ENCODE results near the gene IFNAR1.

IFNAR1 gene

DNA sequence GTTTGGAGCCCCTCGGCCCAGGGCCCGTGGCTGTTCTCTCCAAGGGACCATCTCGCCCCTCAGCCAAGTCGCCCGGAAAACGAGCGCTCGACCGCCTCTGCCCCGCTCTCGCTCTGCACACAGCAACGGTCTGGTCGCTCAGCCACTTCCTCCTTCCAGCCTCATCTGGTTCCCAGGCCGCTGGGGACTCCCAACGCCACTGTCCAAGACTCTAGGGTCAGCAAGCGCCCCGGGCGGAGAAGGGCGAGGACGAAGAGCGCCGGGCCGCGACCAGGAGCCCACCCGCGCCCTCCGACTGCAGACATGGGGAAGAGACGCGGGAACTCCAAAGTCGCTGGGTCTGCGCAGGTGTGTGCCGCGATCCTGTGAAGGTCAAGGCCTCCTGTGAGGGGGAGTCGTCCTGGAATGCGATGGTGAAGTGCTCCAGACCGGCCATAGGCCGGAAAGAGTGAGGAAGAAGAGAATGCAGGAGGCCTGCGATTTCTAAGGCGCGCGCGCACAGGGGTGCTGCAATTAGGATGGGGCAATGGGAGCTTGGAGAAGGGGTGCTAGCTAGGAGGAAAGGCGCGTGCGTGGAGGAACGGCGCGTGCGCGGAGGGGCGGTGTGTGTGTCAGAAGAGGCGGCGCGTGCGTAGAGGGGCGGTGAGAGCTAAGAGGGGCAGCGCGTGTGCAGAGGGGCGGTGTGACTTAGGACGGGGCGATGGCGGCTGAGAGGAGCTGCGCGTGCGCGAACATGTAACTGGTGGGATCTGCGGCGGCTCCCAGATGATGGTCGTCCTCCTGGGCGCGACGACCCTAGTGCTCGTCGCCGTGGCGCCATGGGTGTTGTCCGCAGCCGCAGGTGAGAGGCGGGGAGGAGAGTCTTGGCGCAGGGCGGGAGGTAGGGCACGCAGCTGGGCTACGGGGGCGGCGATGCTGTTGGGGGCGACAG lies at the start of gene IFNAR1:
Gene IFNAR1, plus strand, starts transcription at position 680 of the 931 bp plus-strand sequence. Its CDS starts 86 bp downstream, at position 766.
- in situ Hi-C loops (cut with HindIII; ENCODE audit: low sequenced_read_pairs): no loop called here

DNA sequence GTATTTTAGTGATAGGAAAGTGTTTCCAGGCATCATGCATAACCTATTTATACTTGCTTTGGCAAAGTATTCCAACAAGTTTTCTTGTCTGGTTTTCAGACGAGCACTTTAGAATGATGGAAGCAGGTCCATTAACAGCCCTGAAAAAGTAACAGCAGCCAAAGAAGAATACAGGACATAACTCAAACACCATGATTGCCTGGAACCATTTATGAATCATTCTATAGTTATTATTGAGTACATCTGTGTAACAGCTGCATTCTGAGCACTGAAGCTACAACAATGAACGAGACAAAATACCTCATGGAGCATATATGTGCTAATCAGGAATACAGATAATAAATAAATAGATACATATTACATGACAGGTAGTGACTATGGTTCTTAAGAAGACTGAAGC lies 46.0 kb upstream of the IFNAR1 start:
- in situ Hi-C loops (cut with HindIII; ENCODE audit: low sequenced_read_pairs): loop anchor here (5.0 kb wide), 1 partner anchor 34 kb away; no protein-coding TSS in a partner anchor

DNA sequence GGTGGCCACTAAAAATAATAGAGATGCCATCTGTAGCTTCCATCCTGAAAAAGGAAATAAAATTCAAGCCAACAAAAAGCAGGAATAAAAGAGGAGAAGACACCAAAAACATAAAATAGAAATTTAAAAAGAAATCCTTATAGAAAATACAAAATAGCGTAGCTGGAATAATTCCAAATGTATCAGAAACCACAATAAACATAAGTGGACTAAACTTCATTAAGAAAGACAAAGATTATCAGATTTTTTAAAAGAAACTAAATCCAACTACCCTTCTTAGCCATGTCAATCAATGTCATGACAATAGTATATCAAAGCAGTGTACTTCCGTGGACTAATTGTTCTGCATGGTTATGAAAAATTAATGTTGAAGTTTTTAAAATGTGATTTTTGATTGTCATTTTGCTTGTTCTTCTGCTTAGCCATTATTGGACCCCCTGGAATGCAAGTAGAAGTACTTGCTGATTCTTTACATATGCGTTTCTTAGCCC lies 45.4 kb upstream of the IFNAR1 start:
- in situ Hi-C loops (cut with HindIII; ENCODE audit: low sequenced_read_pairs): loop anchor here (5.0 kb wide), 1 partner anchor 33 kb away; no protein-coding TSS in a partner anchor

DNA sequence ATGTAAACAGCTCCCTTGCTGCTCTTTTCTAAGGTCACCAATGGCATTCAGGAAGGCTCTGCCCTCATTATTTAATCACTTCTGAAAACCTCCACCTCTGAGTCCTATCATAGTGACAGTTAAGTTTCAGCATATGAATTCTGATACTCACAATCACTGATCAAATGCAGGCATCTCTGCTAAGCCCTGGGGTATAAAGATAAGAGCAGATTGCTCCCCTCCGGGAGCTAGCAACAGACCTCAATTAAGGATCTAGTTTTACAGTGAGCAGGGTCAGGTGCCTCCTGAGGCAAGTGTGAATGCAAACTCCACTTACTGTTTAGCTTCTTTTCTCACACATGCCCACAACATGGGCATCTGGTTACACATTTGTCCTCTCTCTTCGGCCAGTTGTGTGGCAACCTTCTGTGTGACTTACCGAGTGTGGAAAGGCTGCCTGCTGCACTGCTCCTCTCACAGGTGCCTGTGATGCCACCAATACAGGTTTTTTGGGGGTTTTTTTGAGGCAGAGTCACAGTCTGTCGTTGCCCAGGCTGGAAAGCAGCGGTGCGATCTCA lies 43.6 kb upstream of the IFNAR1 start:
- in situ Hi-C loops (cut with HindIII; ENCODE audit: low sequenced_read_pairs): no loop called here

DNA sequence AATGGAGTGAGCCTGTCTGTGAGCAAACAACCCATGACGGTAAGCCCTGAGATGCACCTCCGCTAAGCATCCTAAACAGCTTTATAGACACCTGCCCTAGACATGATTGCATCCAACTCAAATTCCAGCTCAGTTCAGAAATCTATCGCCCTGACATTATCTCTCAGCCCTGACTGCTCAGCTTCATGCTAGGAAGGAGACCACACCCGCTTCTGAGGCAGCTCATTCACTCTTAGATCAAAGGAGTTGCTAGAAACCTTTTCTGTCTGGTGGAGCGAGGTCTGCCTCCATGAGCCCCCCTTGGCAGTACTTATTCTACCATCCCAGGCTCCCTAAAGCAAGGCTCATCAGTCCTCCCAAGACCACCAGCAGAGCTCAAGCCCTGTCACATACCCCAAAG lies 41.6 kb upstream of the IFNAR1 start:
- in situ Hi-C loops (cut with HindIII; ENCODE audit: low sequenced_read_pairs): no loop called here

DNA sequence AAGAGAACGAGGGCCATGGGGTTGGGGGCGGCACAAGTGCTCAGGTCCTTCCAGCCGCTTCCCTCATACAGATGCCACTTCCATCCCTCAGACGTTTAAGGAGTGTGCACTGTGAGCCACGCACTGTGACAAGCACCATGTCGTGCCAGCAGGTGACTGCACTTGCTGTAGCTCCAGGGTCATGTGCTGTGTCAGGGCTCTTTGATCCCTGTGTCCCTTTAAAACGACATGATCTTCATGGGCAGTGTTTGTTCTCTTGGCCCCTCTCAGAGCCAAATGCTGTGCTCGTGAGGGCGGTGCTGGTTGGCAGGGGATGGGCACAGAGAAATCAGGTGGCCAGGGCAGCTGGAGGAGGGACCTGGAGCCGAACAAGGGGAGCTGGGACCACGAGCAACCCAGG lies 38.7 kb upstream of the IFNAR1 start:
- in situ Hi-C loops (cut with HindIII; ENCODE audit: low sequenced_read_pairs): no loop called here

DNA sequence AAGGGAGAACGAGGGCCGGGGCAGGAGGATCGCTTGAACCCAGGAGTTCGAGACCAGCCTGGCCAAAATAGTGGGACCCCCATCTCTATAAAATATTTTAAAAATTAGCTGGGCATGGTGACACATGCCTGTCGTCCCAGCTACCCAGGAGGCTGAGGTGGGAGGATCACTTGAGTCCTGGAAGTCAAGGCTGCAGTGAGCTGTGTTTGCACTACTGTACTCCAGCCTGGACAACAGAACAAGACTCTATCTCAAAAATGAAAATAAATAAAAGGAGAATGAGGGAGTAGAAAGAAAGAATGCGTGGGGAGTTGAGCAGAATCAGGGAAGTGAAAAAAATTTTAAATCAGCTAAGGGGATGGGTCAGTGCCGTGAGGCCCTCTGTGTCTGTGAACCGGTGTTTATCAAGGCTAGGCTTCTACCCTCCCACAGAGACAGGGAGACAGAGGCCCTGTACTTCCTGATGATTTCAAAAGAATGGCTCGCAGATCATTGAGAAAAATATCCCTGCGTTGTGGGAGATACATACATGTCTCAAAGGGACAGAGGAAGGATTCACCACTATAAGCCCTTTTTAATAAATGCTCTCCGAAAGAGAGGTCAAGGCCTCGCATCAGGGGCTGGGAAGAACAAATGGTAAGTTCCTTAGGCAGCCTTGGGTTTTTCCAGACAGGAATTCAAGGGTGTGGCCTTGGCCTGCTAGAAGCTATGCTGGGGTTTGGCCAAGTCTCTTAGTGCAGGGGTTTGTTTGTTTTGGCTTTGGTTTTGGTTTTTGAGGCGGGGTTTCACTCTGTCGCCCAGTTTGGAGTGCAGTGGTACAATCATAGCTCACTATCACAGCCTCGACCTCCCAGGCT lies 37.9 kb upstream of the IFNAR1 start:
- in situ Hi-C loops (cut with HindIII; ENCODE audit: low sequenced_read_pairs): no loop called here

DNA sequence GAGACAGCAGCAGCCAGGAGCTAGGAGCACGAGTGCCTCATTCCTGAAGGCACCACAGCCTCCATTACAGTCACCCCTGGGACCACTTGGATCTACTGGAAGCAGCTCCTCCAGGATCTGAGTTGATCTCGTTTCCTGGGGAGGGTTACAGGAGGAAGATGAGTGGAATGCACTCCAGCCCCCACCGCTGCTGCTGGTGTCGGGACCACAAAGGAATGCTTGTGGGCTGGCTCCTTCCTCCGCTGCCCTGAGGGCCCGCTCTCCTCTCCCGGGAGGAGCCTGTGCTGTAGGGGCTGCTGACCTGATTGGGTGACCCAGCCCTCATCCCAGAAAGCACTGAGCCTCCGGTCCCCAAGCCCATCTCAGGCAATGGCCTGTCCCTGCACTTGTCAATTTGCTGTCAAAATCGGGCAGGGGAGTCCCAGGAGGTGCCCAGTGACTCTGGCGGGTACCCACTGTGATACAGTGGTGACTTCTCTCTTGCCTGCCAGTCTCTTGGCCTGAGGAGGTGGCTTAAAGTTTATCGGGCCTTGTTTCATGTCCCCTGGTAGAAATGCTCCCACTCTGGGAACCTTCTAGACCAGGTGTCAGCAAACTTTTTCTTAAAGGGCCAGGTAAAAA lies 35.5 kb upstream of the IFNAR1 start:
- in situ Hi-C loops (cut with HindIII; ENCODE audit: low sequenced_read_pairs): no loop called here

DNA sequence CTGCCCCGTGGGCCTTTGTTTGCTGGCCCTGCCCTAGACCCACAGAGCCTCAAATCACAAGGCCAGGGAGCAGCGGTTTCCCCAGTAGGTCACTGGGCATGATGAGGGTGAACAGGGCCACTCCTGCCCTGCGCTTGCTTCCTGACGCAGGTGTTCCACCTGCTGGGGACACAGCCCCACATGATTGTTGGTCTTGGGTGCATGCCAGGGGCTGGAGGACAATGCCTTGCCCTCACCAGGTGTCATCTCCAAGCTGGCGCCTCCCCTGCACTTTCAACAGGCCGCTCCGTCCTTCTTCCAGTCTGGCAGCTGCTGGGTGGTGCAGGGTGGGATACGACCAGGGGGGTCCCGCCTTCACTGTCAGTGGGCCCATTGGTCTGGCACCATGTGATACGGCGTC lies 34.3 kb upstream of the IFNAR1 start:
- in situ Hi-C loops (cut with HindIII; ENCODE audit: low sequenced_read_pairs): no loop called here

DNA sequence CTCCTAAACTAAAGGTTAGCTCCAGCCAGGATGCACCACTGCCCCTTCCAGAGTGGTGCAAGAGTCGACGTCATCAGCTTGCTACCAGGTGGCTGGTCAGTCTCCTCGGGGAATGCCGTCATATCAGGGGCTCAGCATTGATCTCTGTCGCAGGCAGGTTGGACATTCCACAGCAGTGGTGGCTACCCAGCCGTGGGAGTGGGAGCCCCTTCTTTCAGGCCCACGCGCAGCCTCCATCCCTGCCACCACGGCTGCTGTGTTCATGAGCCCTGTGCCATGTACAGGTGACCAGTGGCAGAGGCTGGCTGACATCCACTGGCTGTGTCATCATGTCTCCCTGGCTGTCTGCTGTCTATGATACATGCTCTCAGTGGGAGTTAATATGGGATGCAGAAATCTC lies 33.1 kb upstream of the IFNAR1 start:
- in situ Hi-C loops (cut with HindIII; ENCODE audit: low sequenced_read_pairs): no loop called here

DNA sequence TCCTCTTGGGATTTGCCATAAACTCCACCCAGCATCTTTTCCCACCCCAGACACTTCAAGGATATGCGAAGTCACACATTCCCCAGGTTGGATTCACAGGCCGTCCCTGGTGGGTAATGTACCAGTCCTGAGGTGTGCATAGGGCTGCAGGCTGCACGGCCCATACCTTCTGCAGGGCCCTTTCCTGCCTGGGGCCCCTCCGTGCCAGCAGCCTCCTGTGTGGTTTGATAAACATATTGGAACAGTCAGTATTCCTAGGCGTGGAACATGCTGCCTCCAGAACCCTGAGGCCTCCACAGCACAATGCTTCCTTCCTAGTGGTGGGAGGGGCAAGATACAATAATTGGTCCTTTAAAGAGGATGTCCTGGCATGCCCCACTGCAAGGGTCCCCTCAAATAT lies 32.0 kb upstream of the IFNAR1 start:
- in situ Hi-C loops (cut with HindIII; ENCODE audit: low sequenced_read_pairs): no loop called here

DNA sequence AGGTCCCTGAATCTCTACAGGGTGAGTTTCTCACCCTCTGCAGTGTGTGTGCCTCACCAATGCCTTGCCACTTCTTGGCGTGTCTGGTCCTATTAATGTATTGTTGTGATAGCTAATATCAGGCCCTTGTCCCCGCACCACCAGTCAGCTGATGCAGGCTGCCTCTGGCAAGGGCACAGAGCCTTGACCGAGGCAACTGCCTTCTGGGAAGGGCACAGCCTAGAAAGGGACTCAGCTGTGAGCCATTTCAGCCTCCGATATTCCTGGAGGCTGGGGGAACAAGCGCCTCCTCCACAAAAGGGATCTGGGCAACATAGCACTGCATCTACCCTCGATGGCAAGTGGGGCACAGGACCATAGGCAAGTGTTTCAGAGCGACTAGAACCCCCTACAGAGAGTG lies 31.6 kb upstream of the IFNAR1 start:
- in situ Hi-C loops (cut with HindIII; ENCODE audit: low sequenced_read_pairs): no loop called here

DNA sequence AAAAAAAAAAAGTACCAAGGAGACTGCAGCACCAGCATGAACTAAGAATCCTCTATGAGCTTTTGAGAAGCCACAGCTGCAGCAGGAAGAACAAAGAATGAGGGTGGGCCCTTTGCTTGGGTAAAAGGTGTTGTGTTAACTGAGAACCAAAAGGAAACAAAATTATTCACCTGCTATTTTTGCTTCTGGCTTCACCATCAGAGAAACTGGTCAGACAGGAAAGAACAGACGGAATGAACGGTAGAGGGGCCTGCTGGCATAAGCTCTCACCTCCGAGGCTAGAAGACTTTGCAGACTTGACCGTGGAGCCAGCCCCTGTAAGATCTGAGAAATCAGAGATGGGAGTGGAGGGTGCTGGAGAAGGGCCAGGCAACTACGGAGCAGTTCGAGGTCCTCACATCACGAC lies 31.0 kb upstream of the IFNAR1 start:
- in situ Hi-C loops (cut with HindIII; ENCODE audit: low sequenced_read_pairs): no loop called here

DNA sequence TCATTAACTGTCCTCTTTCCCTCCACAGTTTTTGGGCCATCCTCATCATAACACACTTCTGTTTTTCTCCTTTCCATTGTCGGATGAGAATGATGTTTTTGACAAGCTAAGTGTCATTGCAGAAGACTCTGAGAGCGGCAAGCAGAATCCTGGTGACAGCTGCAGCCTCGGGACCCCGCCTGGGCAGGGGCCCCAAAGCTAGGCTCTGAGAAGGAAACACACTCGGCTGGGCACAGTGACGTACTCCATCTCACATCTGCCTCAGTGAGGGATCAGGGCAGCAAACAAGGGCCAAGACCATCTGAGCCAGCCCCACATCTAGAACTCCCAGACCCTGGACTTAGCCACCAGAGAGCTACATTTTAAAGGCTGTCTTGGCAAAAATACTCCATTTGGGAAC lies 28.6 kb upstream of the IFNAR1 start:
- in situ Hi-C loops (cut with HindIII; ENCODE audit: low sequenced_read_pairs): no loop called here

DNA sequence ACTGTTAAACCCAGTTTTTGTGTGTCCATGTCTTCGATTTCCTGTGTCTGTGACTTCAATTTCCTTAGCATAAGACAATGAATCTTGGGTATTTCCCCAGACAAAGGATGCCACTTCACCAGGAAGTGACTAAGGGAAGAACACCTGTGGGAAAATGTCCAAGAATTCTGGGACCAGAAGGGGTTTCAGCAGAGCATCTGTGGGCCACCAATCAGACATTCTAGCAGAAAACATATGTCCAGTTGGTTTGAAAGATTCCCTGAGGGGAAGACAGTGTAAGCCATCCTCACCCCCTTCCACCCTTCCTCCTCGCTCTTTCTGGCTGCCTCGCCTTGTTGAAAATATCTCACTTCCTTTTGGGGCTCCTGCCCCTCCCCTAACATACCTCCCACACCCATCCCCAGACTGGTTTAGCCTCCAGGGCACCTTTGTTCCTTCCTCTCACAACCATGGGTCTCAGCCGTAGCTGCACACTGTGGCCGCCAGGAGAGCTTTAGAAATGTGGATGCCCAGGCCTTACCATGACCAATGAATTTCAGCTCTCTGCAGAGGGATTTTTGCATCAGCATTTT lies 25.5 kb upstream of the IFNAR1 start:
- in situ Hi-C loops (cut with HindIII; ENCODE audit: low sequenced_read_pairs): no loop called here

DNA sequence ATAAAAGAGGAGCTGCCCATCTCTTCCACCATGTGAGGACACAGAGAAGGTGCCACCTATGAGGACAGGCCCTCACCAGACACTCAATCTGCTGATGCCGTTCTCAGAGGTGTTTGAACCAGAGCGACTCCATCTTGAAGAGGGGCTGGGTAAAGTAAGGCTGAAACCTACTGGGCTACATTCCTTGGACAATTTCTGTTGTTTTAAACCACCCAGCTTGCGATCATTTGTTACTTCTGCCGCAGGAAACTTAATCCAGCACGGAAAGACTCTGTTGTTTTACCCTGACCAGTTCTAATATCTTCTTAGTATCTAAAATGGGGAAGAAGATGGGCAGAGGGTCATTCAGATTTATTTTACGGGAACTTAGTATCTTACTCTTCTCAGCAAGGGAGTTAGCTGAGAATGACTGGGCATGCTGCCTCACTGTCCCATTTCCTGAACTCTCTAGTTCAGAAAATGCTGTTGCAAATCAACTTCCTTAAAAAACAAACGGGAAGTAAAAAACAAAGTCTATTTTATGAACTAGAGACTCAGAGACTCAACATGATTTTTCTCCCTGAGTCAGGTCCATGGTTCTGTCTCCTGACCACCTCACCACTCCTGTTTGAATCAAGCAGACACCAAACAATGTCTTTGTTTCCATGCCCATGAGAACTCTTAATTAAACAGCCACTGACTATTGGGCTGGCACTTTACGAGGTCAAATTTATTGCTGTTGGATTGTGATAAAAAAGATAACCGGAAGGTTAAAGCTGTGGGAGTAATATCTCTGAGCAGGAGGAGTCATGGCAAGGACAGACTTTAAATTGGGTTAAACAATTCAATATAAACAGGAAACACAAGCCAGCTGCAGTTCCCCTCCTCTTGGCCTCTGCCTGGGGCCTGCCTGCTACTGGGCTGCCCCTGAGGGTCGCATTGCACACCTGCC lies 23.8 kb upstream of the IFNAR1 start:
- in situ Hi-C loops (cut with HindIII; ENCODE audit: low sequenced_read_pairs): no loop called here

DNA sequence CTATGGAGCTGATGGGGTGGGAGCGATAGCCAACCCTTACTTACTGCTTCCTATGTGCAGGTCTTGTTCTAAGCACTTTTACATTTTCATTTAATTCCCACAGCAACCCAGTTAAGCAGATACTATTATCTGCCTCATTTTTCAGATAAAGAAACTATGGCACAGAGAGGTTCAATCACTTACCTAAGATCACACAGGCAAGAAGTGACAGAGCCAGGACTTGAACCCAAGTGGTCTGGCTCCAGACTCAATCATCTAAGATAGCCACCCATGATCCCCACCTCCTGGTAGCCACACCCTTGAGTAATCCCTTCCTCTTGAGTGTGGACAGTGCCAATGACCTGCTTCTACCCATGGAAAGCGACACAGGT lies 23.2 kb upstream of the IFNAR1 start:
- in situ Hi-C loops (cut with HindIII; ENCODE audit: low sequenced_read_pairs): no loop called here

DNA sequence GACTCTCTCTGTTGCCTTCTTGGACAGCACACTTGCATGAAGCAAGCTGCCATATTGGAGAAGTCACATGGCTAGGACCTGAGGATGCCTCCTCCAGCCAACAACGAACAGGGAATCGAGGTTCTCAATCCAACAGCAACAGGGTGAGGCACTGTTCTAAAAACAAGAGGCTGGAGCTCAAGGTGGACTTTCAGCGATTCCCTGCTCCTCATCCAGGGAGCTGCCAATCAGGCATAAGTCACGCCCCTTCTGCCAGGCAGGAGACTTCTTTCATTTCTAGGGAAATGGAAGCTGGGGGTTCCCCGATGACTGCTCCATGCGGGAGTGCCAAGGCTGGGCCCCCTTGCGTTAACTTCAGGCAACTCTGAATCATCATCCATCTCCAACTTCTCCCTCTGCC lies 22.7 kb upstream of the IFNAR1 start:
- in situ Hi-C loops (cut with HindIII; ENCODE audit: low sequenced_read_pairs): no loop called here

DNA sequence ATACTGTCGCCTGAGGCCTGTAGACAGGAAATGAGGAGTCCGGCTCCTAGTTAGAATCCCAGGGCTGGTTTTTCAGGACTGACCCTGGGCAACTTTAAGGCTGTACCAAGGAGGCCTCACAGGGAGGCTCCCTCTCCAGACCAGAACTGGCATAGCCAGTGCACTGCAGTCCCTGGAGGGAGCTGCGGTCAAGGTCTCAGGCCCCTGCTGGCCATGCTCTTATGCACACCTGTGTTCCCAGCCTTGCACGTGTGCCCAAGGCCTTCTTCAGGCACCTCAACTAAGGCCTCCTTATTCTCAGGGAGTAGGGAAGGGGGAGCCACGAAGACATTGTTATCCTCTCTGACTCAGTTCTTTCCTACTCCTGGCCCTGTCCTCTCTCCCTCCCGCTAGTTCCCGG lies 22.0 kb upstream of the IFNAR1 start:
- in situ Hi-C loops (cut with HindIII; ENCODE audit: low sequenced_read_pairs): no loop called here

DNA sequence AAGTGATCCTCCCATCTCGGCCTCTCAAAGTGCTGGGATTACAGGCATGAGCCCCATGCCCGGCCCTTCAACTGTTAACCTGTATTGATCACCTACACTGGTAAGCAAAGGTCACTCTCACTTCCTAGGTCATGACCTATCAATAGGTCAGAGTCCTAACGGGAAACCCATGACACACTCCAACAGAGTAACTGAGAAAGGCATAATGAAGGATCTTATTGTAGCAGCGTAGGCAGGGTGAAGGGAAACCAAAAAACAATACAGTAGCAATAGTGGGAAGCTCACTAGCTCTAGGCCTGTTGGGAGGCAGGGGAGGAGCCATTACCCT lies 19.5 kb upstream of the IFNAR1 start:
- in situ Hi-C loops (cut with HindIII; ENCODE audit: low sequenced_read_pairs): no loop called here

Measured in endothelial cell of hepatic sinusoid (primary cell).